Heart left ventricle (tissue), 13 donors: ENCODE data around the gene ZBTB40.

Experiments used
- CTCF ChIP-seq, 12 donors: fragments of 200-600 bp; sonication (generic) in 4 of 12; IDR thresholded peaks; one replicate each; pipeline versions ENCODE4 v1.5.0 to v1.8.0; 2018 to 2022; ENCODE audit warnings: antibody characterized with exemption in 12 of 12, mild to moderate bottlenecking in 5 of 12
- POLR2A ChIP-seq, 2 donors: fragments of 450-650 bp; IDR thresholded peaks; one replicate each; pipeline ENCODE4 v1.6.1; 2017; ENCODE audit warnings: antibody characterized with exemption in 2 of 2, mild to moderate bottlenecking in 2 of 2, moderate library complexity in 2 of 2
- donor health status: ischemic (EF 13 %, LVEDD 7.1; RV severe dilation, severe dysfunction).
- donor health status: DM: no; HTN: yes; CAD: no.
- donor health status: DM: no; HTN: no; CAD: no.
- donor health status: ischemic (EF 25% LVEDD 6.9; RV normal size, moderate dysfunction).
- donor health status: ischemic (EF 25% LVEDD 5.7; RV mildly dilated, moderate dysfunction).
- donor health status: ischemic (EF 35%, LVEDD 5.7; RV mildly dilated, moderate dysfunction).
- donor health status: nonischemic (EF 11% LVEDD 7.7; RV severe dilation, severe dysfunction).
- donor health status: DM: yes; HTN: yes; CAD: no.
- donor health status: PGD.
- donor health status: ischemic (EF 29% LVEDD 5.4; RV normal size, mild dysfunction).
- donor health status: nonischemic (EF 23%, LVEDD 6.1; RV moderate dilation, normal function).

DNA sequence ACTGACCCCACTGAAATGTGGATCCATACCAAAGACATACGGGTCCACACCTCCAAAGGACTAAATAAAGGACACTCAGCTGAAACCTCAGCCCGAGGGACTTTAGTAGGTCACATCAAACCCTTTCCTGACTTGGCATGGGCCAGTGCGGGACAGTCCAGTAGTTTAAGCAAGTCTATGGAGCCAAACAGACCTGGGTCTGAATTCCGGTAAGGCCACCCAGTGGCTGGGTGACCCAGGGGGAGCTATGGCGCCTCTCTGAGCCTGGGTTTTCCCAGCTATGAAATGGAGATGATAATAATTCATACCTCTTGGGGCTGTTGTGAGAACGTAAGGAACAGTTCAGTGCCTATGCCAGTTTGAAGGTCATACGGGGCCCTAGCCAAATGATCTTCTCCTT is 36.2 kb upstream of the ZBTB40 start:
- TF ChIP-seq CTCF (IDR thresholded peaks at IDR 0.05) (no peak), POLR2A (IDR thresholded peaks at IDR 0.05) (no peak)
